Activated CD8-positive, alpha-beta memory T cell treated with anti-CD3 and anti-CD28 coated beads for 36 hours (primary cell): ENCODE results near the gene ASTN2. TPM values are rescaled to one million over a fixed set of nuclear protein-coding genes. Genes with fewer than 3 reads are reported as not detected.

Experiments used
- CTCF ChIA-PET: fragments of 350-600 bp; sonication (Branson Sonifier 250); formaldehyde crosslinking; loops from one replicate; lab custom pipeline; 2021; ENCODE audit warnings: antibody characterized with exemption; lab: Charles Lee
- POLR2A ChIA-PET: fragments of 350-600 bp; sonication (Branson Sonifier 250); formaldehyde crosslinking; loops from one replicate; lab custom pipeline; 2021; ENCODE audit warnings: antibody characterized with exemption; lab: Charles Lee
- total RNA-seq, 2 experiments: library from RNA; stranded (reverse); gene quantifications; one replicate each; pipeline ENCODE4 v1.2.3, GENCODE V29; 2021

Gene ASTN2
- total RNA-seq, 2 experiments from 2014 or later, result 3.1 to 4.3 TPM

DNA sequence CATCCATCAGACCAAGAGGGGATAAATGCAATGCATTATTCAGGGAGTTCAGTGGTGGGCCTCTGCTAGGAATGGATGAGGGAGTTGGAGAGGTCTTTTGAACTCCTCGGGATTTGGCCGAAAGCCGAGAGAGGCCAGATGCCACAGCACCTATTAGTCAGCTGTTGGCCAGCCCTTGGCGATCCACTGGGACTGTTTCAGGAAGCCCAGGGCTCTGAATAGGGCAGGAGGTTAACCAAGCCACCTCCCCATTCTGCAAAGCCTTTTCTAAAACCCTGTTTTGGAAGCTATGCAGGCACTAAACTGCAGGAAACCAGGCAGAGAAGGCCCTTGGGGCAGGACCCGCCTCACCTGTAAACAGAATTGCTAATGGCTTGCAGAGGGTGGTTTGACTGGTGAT lies 37.8 kb downstream of the ASTN2 start:
- ChIA-PET CTCF (no interaction called here), POLR2A (no interaction called here)

DNA sequence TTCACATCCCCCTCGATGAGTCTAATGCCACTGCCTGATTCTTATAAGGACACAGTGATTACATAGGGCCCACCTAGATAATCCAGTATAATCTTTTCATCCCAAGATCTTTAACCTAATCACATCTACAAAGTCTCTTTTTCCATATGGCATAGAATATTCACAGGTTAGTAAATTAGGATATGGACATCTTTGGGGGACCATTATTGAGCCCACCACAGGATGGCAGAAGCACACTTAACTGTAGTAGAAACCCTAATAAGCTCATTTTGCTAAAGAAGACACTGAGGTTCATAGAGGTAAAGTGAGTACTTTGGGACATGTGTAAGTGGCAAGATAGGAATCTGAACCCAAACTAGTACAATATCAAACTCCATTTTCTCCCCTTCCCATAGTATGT lies 38.9 kb downstream of the ASTN2 start:
- POLR2A ChIA-PET, result no interaction called here
- CTCF ChIA-PET, result no interaction called here

DNA sequence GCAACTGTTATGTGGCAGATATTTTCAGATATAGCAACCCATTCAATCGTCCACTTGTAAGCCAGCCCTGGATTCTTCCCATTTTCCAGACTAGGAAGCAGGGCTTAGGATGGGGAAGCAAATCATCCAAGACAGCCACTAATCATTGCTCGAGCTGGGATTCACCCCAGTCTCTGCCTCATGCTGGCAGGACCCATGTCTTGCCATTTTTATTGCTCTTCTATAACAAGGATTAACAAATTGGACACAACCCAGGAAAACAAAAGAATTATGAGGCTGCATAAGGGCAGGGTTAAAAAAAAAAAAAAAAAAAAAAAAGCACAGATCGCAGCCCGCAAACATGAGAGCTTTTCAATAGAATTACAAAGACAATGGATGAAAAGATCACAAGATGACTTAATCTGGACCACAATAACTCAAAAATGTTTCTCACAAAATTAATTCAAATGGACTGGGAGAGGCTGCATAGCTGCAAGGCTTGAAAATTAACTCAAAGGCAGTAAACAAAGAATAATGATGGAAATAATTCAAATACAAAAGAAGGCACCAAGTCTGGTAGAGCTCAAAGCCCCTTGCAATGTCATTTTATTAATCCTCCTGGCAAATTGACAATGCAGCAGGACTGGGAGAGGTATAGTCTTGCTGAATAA lies 40.7 kb downstream of the ASTN2 start:
- CTCF ChIA-PET, result no interaction called here
- POLR2A ChIA-PET, result no interaction called here

DNA sequence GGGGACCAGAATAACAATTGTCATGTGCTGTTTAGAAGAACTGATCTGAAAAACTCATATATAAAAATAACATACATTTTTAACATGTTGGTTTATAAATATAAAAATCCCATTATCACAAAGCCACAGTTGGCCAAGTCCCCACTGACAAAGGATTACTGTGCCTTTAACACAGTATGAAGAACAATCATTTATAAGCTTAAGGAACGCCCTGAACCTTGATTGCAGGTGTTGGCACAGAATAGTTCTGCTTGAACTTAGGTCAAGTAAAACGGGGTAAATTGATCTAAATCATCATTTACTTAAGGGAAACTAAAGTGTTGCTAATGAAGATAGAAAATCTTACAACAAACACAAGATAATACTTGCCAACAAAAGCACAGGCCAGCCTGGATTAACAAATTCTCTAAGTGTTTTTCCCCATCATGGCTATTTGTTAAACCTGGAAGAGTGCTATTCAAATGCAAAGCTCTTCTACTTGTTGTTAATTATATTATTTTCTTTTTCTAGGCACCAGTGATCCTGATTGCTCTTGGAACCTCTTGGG lies 46.1 kb downstream of the ASTN2 start:
- ChIA-PET POLR2A (no interaction called here), CTCF (no interaction called here)

DNA sequence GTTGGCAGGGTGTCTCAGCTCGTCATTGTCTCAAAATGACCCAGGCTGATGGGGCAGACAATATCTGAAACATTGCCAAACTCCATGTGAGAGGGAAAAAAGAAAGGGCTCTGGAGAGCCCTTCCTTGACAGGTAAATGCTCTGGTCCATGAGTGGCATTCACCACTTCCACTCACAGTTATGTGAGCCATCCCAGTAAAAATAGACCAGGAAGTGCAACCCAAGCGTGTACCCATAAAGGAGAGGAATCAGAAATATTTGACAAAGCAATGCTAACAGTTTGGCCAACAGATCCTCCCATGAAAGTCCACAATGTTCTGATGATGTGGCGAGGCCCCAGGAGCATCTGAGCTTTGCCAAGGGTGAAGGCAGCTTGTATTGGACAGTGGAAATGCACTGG lies 49.4 kb downstream of the ASTN2 start:
- ChIA-PET POLR2A (no interaction called here), CTCF (no interaction called here)

DNA sequence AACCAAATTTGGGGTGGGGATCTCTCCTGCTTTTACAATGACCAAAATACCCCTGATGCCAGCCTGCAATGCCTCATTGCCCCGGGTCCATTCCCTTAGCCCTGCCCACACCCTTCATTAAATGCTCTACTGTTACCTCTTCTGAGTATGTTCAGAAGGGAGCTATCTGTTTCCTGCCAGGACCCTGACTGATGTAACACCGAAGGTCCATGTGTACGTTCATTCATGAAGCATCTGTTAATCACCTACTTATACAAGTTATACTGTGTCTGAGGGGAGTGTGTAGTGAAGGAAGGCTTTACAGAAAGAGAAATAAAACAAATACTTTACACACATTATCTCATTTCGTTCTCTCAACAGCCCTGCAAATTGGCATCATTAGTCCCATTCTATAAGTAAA lies 51.9 kb downstream of the ASTN2 start:
- ChIA-PET POLR2A (no interaction called here), CTCF (no interaction called here)

DNA sequence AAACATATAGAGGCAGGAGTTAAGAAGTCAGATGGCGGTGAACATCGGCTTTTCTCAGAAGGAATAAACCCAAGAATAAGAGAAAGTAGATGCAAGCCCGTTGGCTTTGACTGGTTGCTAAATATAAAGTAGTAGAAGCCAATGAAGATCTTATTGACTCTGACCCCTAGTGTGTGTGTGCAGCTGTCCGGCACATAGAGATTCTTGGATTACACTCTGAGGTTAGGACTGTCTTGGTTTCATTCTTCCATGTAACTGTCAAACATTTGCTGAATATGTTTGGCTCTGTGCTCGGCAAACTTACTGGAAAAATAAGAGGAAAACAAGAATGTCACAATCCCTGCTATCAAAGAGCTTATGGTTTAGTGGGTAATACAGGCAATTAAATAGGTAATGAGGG lies 54.9 kb downstream of the ASTN2 start:
- ChIA-PET CTCF (no interaction called here), POLR2A (no interaction called here)

DNA sequence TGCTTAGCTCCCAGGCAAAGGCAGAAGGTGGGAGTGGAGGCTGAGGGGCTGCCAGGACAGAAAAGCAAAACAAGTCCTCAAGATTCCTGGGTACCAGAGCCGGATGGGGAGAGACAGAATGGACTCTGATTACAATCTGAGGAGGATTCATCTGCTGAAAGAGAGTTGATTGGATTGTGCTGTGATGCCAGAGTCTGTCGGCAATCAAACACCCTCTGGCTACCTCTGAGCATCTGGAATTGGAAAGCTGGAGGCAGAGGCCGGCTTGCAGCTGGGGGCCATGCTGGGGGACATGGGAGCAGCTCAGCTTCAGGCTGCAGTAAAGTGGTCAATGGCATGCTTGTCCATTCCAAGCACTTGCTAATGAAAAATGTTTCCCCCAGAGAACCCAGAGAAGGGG lies 59.3 kb downstream of the ASTN2 start:
- ChIA-PET POLR2A (no interaction called here), CTCF (no interaction called here)

DNA sequence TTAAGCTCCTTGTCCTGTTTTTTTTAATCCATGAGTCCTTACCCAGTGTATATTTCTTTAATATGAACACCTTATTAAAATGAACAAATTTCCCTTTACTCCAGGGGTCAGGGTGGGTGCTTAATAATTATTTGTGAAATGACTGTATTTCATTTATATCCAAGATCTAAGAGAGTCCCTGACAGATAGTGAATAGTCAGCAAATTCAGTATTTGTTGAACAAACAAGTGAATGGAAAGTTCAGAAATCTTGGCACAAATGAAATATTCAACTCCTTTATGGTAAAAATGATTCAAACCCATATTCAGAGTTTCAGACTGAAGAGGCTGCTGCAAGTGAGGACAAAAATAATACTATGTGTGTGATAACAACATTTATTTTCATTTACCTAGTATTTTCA lies 59.9 kb downstream of the ASTN2 start:
- POLR2A ChIA-PET, result no interaction called here
- CTCF ChIA-PET, result no interaction called here

DNA sequence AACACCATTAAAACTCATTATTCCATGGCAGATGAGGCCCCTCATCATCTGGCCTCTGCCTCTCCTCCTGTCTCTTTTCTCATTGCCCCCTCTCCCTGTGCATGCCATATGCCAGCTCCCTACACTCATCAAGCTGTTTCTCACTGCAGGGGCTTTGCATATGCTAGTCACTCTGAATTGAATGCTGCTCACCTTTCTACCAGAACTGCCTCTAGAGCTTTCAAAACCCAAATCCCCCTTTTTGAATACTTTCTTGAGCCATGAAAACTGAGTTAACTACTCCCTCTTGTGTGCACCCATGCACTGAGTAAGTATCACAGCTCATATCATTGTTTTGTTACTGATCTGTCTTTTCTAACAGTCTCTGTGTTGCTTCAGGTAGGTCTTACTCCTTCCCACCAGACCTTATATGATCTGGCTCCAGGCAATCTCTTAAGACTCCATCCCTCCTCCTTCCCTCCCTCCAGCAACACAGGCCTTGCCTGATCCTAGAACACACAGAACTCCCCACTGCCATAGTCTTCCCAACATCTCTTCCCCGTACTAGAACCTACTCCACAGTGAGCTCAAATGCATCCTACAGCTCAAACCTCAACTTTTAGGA lies 60.5 kb downstream of the ASTN2 start:
- POLR2A ChIA-PET, result no interaction called here
- CTCF ChIA-PET, result no interaction called here

DNA sequence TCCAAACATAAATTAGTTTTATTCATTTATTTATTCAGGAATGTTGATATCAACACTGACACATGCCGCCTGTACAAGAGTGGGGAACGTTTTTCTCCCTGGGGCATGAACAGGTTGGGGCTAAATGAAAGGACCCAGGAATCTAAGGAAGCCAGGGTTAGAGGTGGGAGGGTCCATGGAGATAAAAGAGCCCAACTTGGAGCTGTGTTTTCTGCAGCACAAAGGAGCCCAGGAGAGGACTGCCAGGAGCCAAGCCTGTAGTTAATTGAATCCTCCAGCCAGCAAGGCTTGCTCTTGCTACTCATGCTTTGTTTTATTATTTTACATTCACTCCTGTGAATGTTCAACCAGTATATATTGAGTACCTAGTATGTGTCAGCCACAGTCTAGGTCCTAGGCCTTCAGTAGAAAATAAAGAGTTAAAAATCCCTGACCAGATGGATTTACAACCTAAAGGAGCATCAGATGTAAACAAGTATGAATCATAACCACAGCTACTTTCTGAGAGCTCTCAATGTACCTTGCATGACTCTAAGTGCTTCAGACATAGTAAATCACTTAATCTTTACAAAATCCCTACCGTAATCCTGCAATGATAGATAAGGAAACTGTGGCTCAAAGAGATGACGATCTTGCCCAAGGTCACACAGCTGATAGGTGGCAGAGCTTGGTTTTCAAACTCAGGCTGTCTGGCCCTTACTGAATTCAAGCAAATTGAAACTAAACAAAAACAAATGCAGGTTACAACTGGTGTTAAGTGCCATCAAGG lies 69.8 kb downstream of the ASTN2 start:
- ChIA-PET CTCF (no interaction called here), POLR2A (no interaction called here)

DNA sequence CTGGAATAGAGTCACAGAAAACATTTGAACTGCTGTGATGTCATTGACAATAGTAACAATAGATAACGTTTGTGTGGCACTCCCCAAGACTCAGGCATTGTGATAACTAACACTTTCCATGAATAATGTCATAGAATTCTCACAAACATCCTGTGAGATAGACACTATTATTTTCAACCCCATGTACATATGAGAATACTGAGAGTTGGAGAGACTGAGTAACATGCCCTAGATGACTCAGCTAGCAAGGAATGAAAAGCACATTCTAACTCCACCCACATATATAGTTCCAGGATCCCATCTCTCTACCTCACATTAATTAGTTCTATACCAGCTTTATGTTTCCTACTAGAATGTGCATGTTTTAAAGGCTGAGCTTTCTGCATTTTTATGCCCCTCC lies 71.4 kb downstream of the ASTN2 start:
- POLR2A ChIA-PET, result no interaction called here
- CTCF ChIA-PET, result no interaction called here

DNA sequence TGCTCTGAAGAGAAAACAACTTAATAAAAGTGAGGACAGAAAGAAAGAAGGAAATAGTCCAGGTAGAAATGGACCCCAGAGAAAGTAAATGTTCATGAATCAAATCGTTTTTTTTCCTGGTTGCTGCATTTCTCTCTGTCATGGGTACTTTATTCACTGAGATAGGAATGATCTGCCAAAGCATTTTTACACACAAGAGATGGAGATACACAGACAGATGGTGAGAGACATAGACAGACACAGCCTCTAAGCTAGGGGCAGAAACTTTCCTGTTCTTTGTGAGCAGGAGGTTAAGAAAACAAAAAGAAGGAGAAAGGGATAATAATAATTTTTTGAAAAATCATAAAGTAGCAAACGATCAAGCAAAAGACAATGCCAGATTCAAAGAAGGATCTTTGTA lies 73.7 kb downstream of the ASTN2 start:
- CTCF ChIA-PET, result no interaction called here
- POLR2A ChIA-PET, result no interaction called here

DNA sequence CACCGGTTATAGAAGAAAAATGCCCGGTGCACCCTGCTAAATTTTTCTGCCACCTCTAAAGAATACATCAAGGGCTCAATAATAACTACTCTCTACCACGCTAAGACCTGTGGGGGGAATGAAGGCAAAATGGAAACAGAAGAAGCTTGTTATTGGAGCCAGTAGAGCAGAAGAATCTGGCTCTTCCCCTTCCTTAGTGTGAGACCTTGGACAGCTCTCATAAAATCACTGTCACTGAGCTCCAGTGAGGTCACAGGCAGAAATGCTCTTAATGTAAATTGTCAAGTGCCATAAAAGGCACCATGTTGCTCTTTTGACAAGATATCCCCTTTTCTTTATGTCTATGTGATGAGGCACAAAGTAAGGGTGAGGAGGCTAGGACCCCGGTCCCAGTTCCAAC lies 74.4 kb downstream of the ASTN2 start:
- POLR2A ChIA-PET, result no interaction called here
- CTCF ChIA-PET, result no interaction called here

DNA sequence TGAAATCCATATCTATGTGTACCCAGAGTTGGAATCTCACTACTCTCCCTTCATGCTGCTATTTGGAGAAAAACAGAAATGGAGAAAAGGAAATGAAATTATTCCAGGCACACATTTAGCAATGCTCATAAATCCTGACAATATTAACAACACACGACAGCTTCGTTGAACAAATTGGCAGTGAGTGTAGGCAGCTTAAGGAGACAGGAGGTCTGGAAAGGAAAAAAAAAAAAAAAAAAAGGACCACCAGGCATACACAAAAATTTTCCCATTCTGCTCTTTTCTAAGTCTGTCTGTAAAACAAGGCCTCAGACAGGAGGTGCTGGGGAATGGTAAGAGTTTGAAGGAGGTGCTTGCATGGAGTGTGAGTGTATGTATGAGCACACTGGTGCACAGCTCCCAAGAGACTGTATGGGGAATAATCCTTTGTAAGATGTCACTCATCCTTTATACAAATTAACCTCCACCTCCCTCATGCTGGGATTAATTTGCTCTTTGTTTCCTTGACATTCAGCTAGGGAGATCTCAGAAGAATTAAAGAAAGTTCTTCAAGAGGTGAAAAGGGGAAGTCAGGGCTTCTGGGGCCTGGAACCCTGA lies 78.9 kb downstream of the ASTN2 start:
- ChIA-PET CTCF (no interaction called here), POLR2A (no interaction called here)

DNA sequence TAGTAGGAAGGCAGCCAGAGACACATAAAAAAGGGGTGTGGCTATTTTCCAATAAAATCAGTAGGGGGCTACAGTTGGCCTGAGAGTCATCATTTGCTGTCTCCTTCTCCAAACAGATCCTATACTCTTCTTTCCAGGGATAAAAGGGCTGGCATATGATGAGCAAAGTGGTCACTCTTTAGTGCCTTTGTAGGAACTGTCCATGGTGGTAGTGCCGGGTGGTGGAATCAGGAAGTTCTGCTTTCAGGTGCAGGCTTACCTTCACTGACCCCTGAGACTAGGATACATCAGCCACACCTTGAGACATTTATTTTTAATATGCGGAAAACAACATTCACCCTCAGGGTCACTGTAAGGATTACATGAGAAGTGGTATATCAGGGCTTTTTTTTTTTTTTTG lies 80.8 kb downstream of the ASTN2 start:
- POLR2A ChIA-PET, result no interaction called here
- CTCF ChIA-PET, result no interaction called here

DNA sequence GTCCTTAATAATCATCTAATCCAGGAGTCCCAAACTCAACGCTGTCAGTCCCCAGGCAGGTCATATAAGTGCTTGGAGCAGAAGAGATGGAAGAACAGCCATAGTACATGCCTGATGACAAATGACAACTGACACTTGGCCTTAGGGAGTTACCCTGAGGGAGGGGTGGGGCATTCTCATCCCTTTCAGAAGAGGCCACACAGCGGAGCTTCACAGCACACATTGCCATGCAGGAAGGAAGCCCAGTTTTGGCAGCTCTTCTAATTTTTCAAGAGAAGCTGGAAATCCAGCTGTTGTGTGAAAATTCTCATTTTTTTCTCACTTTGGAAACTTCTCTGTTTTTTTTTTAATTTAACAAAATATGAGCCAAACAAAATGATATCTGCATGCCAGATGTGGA lies 89.0 kb downstream of the ASTN2 start:
- POLR2A ChIA-PET, result no interaction called here
- CTCF ChIA-PET, result no interaction called here

DNA sequence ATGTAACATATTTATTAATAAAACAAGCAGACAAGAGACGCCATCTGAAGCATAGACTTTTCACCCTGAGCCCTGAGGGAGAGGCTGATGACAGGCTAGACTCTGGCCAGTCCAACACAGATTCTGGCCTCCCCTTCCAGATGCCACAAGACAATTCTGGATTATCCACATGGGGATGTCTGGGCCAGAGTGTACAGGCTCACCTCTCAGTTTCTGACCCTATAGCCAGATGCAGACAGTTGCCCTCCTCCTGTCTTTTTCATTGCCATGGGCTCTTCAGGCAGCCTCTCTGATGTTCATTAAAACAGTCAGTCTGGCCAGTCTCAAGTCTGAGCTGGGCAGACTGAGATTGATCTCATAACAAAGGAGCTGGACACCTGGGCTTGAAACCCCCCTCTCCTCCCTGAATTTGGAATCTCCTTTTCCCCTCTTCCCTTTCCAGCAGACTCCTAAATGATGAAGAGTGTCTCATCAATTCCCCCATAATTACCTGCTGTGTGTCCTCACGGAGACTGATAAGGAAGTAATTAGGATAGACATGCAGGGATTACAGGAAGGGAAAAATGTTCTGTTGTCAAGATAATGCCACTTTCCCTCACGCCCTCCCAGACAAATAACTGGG lies 89.6 kb downstream of the ASTN2 start:
- CTCF ChIA-PET, result no interaction called here
- POLR2A ChIA-PET, result no interaction called here

DNA sequence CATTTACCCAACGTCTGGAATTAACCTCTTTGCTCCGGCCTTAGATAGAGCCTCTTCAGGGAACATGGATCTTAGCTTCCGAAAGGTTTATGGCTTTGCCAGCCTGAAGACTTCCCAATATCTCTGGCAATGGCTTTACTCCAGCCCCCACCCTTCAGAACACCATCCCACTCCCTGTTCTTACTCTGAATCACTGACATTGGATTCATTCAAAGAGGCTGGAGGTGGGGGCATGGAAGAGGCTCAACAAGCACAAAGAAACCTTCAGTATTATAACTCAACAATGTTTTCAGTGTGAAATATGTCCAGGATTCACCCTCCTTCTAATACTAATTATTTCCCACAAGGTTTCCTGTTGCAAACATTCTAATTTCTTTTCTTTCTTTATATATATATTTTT lies 91.5 kb downstream of the ASTN2 start:
- ChIA-PET POLR2A (no interaction called here), CTCF (no interaction called here)

DNA sequence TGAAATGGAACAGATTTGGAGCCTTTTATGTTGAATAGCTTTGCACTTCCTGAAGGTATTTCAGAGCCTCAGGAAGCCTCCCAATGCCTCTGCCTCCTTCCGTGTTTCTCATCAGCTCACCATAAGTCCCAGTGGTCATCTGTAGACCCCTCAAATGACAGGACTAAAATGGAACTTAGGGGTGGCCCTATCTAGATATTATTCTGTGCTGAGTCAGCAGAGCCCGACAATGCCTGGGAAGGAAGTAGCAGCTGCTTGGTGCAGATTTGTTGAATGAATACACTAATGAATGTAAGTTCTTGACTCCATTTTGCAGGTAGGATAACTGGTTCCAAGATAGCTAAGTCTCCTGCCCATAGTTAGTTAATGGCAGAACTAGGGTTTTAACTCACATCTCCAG lies 97.7 kb downstream of the ASTN2 start:
- POLR2A ChIA-PET, result no interaction called here
- CTCF ChIA-PET, result no interaction called here
